WERI-Rb-1 (cell line): ENCODE results near the gene UBAP1L.
"Not testable (repeated sequence)": the region's sequence is repeated elsewhere in the genome, so short reads cannot be mapped to it uniquely, and the experiment has no call there.

Experiments
- DNase-seq: peaks from one replicate; pipeline ENCODE4 v3.0.0-alpha.2; 2020
- H3K27ac ChIP-seq: fragments of 250-450 bp; sonication (Bioruptor Pico); 2 replicates; pipeline ENCODE4 v1.5.1; 2020; ENCODE audit warnings: mild to moderate bottlenecking, moderate library complexity
- H3K27me3 ChIP-seq: fragments of 250-450 bp; sonication (Bioruptor Pico); 2 replicates; pipeline ENCODE4 v1.5.1; 2021; ENCODE audit warnings: mild to moderate bottlenecking, low read depth, moderate library complexity; ENCODE audit not compliant: insufficient read depth, severe bottlenecking
- H3K36me3 ChIP-seq: fragments of 250-450 bp; sonication (Bioruptor Pico); 2 replicates; pipeline ENCODE4 v1.5.1; 2020; ENCODE audit warnings: mild to moderate bottlenecking, moderate library complexity
- H3K4me3 ChIP-seq: 2 replicates; pipeline ENCODE4 v1.5.1; 2011; ENCODE audit warnings: low read depth, mild to moderate bottlenecking, control low read depth, low read length
- H3K9me3 ChIP-seq: fragments of 250-450 bp; sonication (Bioruptor Pico); 2 replicates; pipeline ENCODE4 v1.5.1; 2021; ENCODE audit warnings: mild to moderate bottlenecking, moderate library complexity; ENCODE audit not compliant: severe bottlenecking
- CTCF ChIP-seq: IDR thresholded peaks from 2 replicates; pipeline ENCODE4 v1.5.1; 2011; ENCODE audit warnings: low read depth, mild to moderate bottlenecking, control low read depth, inconsistent platforms, low read length

The UBAP1L gene

DNA sequence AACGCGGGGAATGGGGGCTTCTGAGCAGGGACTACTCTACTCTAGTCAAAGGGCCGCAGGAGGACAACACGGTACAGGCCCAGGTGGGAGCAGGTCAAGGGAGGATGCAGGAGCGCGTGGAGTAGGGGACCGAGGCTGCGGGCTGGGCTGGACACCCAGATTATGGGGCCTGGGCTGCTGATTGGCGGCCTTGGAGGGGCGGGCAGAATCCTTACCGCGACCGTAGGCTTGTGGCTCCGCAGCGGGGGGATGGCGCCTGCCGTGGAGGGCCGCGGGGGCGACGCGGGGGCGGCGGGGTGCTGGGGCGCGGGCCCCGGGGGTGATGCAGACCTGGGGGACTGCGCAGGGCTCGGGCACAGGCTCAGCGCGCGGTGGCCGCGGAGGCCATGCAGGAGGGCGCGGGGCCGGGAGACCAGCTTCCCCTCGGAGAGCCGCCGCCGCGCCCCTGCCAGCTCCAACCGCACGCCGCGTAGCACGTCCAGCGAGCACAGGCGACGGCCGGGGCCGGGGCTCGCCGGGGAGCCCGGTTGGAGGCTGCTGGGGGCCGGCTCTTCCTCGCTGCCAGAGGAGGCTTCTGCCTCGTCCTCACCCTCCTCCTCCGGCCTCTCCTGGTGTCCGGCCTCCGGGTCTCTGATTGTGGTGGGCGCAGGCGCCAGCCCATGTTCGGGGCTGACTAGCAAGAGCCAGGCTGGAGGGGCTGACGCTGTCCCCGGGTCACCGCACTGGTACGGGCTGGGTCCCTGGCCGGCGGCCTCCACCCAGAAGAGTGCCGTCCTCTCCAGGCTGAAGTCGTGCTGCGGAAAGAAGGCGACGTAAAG, 12.9 kb downstream of the UBAP1L start:
- no peaks in the 10 kb centered on the region for H3K27me3 ChIP-seq
- H3K36me3 ChIP-seq: peaks cover 9% of the 10 kb centered on the region
- DNase-seq: no peak
- H3K4me3 ChIP-seq: no peak overlapping the region
- H3K9me3 ChIP-seq: no peaks in the 10 kb centered on the region
- H3K27ac ChIP-seq: no peak overlapping the region
- TF ChIP-seq CTCF: no peak

DNA sequence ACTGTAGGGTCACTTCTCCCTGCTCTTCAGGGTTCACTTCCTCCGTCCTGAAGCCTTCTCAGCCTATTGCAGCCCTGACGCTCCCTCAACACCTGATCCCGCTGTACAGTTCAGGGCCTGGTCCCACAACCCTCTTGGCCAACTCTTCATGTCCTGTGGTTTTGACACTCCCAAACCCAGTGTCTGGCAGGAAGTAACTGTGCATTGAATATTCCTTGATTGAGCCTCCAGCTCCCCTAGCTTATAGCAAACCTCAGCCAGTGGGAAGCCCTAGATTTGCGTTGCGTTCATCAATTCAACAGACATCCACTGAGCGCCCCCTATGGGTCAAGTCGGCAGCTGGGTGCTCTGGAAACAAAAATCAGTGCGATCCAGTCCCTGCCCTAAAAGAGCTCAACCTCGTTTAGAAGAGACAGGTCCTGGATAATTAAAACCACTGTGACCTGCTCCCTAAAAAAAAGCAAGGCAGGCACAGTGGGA, 13.5 kb downstream of the UBAP1L start:
- Histone ChIP-seq H3K27ac (no peak overlapping the region), H3K36me3 (peaks cover 9% of the 10 kb centered on the region), H3K27me3 (no peaks in the 10 kb centered on the region), H3K9me3 (no peaks in the 10 kb centered on the region), H3K4me3 (no peak overlapping the region)
- peak; percentile 80 for DNase-seq
- TF ChIP-seq CTCF: peak; percentile 86

DNA sequence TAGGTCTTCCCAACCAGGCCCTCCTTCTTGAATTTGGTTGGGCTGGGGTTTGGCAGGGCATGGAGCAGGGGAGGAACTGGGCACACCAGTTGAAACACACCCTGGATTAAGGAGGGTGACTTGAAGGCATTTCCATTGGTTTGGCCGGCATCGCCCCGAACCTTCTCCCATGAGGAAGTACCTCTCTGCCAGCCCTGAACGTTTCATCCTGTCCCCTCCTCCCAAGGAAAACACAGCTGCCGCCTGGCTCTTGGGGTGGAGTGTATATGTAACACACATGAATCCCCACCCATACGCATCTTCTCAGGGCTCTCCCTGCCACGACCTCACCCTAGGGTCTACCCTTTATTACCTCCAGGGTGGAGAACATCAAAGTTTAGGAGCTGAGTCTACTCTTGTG, 14.6 kb downstream of the UBAP1L start:
- TF ChIP-seq CTCF: no peak
- Histone ChIP-seq H3K9me3 (no peaks in the 10 kb centered on the region), H3K4me3 (no peak overlapping the region), H3K27ac (no peak overlapping the region), H3K27me3 (no peaks in the 10 kb centered on the region), H3K36me3 (peaks cover 9% of the 10 kb centered on the region)
- no peak for DNase-seq

GRCh38 chr15:65099801-65100200, 15.2 kb downstream of the UBAP1L start:
- not testable (repeated sequence) for H3K4me3 ChIP-seq, H3K36me3 ChIP-seq, DNase-seq, H3K27me3 ChIP-seq, H3K9me3 ChIP-seq, H3K27ac ChIP-seq

DNA sequence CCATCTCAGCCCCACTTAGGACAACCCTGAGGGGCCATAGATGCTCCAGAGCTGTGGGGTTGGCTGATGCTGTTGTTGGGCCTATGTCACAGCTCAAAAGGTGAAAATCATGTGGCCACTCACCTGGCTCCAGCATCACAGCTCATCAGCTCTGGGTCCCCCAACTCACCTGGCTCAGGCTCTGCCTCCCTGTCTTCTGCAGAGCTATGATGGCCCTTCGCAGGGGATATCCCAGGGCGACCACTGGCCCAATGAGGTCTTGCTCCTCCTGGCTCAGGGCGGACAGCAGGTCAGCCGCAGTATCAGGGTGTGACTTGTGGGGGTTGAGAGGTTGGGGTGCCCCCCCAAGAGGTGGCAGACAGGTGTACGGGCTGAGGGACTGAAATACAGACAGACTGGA, 15.7 kb downstream of the UBAP1L start:
- H3K4me3 ChIP-seq: no peak overlapping the region
- no peaks in the 10 kb centered on the region for H3K9me3 ChIP-seq
- TF ChIP-seq CTCF: no peak
- no peak overlapping the region for H3K27ac ChIP-seq
- H3K27me3 ChIP-seq: no peaks in the 10 kb centered on the region
- H3K36me3 ChIP-seq: peaks cover 9% of the 10 kb centered on the region
- no peak for DNase-seq

GRCh38 chr15:65097651-65098263, 17.2 kb downstream of the UBAP1L start:
- no peak overlapping the region for H3K4me3 ChIP-seq
- no peak for TF ChIP-seq CTCF
- H3K36me3 ChIP-seq: peaks cover 9% of the 10 kb centered on the region
- H3K27ac ChIP-seq: no peak overlapping the region
- H3K9me3 ChIP-seq: no peaks in the 10 kb centered on the region
- no peaks in the 10 kb centered on the region for H3K27me3 ChIP-seq
- no peak for DNase-seq
